Measurements from ENCODE around the gene IZUMO1R.
"Not testable (repeated sequence)": the region's sequence is repeated elsewhere in the genome, so short reads cannot be mapped to it uniquely, and the experiment has no call there.

The IZUMO1R gene

GRCh38 chr11:94330789-94331188 lies 26.4 kb downstream of the IZUMO1R start:
- in situ Hi-C loops (cut with MboI; ENCODE audit: low sequenced_read_pairs, unreplicated experiment) = no loop called here
- DNase-seq (ENCODE audit: low spot score) = no peak
- TF ChIP-seq CTCF (IDR thresholded peaks at IDR 0.05; ENCODE audit: borderline replicate concordance, control extremely low read depth, extremely low read depth, insufficient read depth, missing control alignments) = no peak

- in situ Hi-C loops (cut with MboI; ENCODE audit: low sequenced_read_pairs, unreplicated experiment) = no loop called here
- DNase-seq (ENCODE audit: low spot score) = no peak
- no peak for TF ChIP-seq CTCF (IDR thresholded peaks at IDR 0.05; ENCODE audit: borderline replicate concordance, control extremely low read depth, extremely low read depth, insufficient read depth, missing control alignments)
Observed at GRCh38 chr11:94332814-94333213, 28.4 kb downstream of the IZUMO1R start.

GRCh38 chr11:94336033-94336432 lies 31.7 kb downstream of the IZUMO1R start:
- TF ChIP-seq CTCF (IDR thresholded peaks at IDR 0.05; ENCODE audit: borderline replicate concordance, control extremely low read depth, extremely low read depth, insufficient read depth, missing control alignments) = no peak
- no peak for DNase-seq (ENCODE audit: low spot score)
- in situ Hi-C loops (cut with MboI; ENCODE audit: low sequenced_read_pairs, unreplicated experiment) = no loop called here

- no peak for TF ChIP-seq CTCF (IDR thresholded peaks at IDR 0.05; ENCODE audit: borderline replicate concordance, control extremely low read depth, extremely low read depth, insufficient read depth, missing control alignments)
- no peak for DNase-seq (ENCODE audit: low spot score)
- in situ Hi-C loops (cut with MboI; ENCODE audit: low sequenced_read_pairs, unreplicated experiment) = no loop called here
Observed at GRCh38 chr11:94338651-94339050, 34.3 kb downstream of the IZUMO1R start.

GRCh38 chr11:94342250-94342649 lies 37.9 kb downstream of the IZUMO1R start:
- no peak for TF ChIP-seq CTCF (IDR thresholded peaks at IDR 0.05; ENCODE audit: borderline replicate concordance, control extremely low read depth, extremely low read depth, insufficient read depth, missing control alignments)

GRCh38 chr11:94343495-94343894 lies 39.1 kb downstream of the IZUMO1R start:
- no peak for DNase-seq (ENCODE audit: low spot score)
- in situ Hi-C loops (cut with MboI; ENCODE audit: low sequenced_read_pairs, unreplicated experiment) = no loop called here
- TF ChIP-seq CTCF (IDR thresholded peaks at IDR 0.05; ENCODE audit: borderline replicate concordance, control extremely low read depth, extremely low read depth, insufficient read depth, missing control alignments) = no peak

More at GRCh38 chr11:94342250-94342649, 37.9 kb downstream of the IZUMO1R start:
- in situ Hi-C loops (cut with MboI; ENCODE audit: low sequenced_read_pairs, unreplicated experiment) = no loop called here
- DNase-seq (ENCODE audit: low spot score) = no peak

GRCh38 chr11:94346311-94346710 lies 41.9 kb downstream of the IZUMO1R start:
- DNase-seq (ENCODE audit: low spot score); in situ Hi-C loops (cut with MboI; ENCODE audit: low sequenced_read_pairs, unreplicated experiment): not testable (repeated sequence)

- in situ Hi-C loops (cut with MboI; ENCODE audit: low sequenced_read_pairs, unreplicated experiment); DNase-seq (ENCODE audit: low spot score): not testable (repeated sequence)
Observed at GRCh38 chr11:94350850-94351563, 46.6 kb downstream of the IZUMO1R start.

Data from GM13976 (cell line).